HEK293 (cell line): Measurements from ENCODE around the gene ABCB10.
A peak's percentile ranks its signal among the peaks of the same experiment; 100 is the strongest.

ENCODE experiments used
- FEZF1 ChIP-seq: fragments of 450-650 bp; formaldehyde crosslinking; IDR thresholded peaks from 2 replicates; pipeline ENCODE4 v1.5.1; 2016; ENCODE audit warnings: missing biosample characterization, missing genetic modification characterization
- HOXA7 ChIP-seq: sonication (generic); formaldehyde crosslinking; IDR thresholded peaks from 2 replicates; pipeline ENCODE4 v1.8.1; 2022; ENCODE audit warnings: missing genetic modification reagents, borderline replicate concordance
- MZF1 ChIP-seq: fragments of 450-650 bp; formaldehyde crosslinking; IDR thresholded peaks from 2 replicates; pipeline ENCODE4 v1.5.1; 2017; ENCODE audit warnings: missing biosample characterization, missing genetic modification characterization, borderline replicate concordance
- PRDM1 ChIP-seq: fragments of 450-650 bp; formaldehyde crosslinking; IDR thresholded peaks from 2 replicates; pipeline ENCODE4; 2016; ENCODE audit warnings: missing biosample characterization, missing genetic modification characterization
- REPIN1 ChIP-seq: fragments of 450-650 bp; formaldehyde crosslinking; IDR thresholded peaks from 2 replicates; pipeline ENCODE4 v1.5.1; 2017; ENCODE audit warnings: missing biosample characterization, missing genetic modification characterization, low read depth
- SALL2 ChIP-seq: fragments of 450-650 bp; formaldehyde crosslinking; IDR thresholded peaks from 2 replicates; pipeline ENCODE4 v1.5.0; 2017; ENCODE audit warnings: missing biosample characterization, mild to moderate bottlenecking, missing genetic modification characterization, borderline replicate concordance
- TCF7L2 ChIP-seq: IDR thresholded peaks from 2 replicates; pipeline ENCODE4 v1.6.1; 2011; ENCODE audit warnings: low read depth, mild to moderate bottlenecking, inconsistent platforms, low read length, moderate library complexity, borderline replicate concordance
- YY2 ChIP-seq: fragments of 450-650 bp; formaldehyde crosslinking; IDR thresholded peaks from 2 replicates; pipeline ENCODE4 v1.5.1; 2016; ENCODE audit warnings: missing biosample characterization, missing genetic modification characterization
- ZBTB20 ChIP-seq: fragments of 450-650 bp; formaldehyde crosslinking; IDR thresholded peaks from 2 replicates; pipeline ENCODE4 v1.5.1; 2016; ENCODE audit warnings: missing biosample characterization, missing genetic modification characterization
- ZNF16 ChIP-seq: fragments of 450-650 bp; formaldehyde crosslinking; IDR thresholded peaks from 2 replicates; pipeline ENCODE4 v1.5.1; 2016; ENCODE audit warnings: low read depth, missing biosample characterization, missing genetic modification characterization
- ZNF37A ChIP-seq: fragments of 450-650 bp; IDR thresholded peaks from 2 replicates; pipeline ENCODE4 v1.5.1; 2018; ENCODE audit warnings: missing biosample characterization, missing genetic modification characterization
- ZNF391 ChIP-seq: fragments of 450-650 bp; formaldehyde crosslinking; IDR thresholded peaks from 2 replicates; pipeline ENCODE4 v1.5.1; 2016; ENCODE audit warnings: low read depth, missing biosample characterization, missing genetic modification characterization, borderline replicate concordance
- ZNF404 ChIP-seq: fragments of 450-650 bp; formaldehyde crosslinking; IDR thresholded peaks from 2 replicates; pipeline ENCODE4 v1.5.1; 2017; ENCODE audit warnings: missing biosample characterization, missing genetic modification characterization
- ZNF416 ChIP-seq: fragments of 450-650 bp; formaldehyde crosslinking; IDR thresholded peaks from 2 replicates; pipeline ENCODE4 v1.5.1; 2016; ENCODE audit warnings: missing biosample characterization, missing genetic modification characterization
- ZNF423 ChIP-seq: fragments of 450-650 bp; formaldehyde crosslinking; IDR thresholded peaks from 2 replicates; pipeline ENCODE4 v1.5.1; 2016; ENCODE audit warnings: missing biosample characterization, missing genetic modification characterization
- ZNF473 ChIP-seq: fragments of 450-650 bp; formaldehyde crosslinking; IDR thresholded peaks from 2 replicates; pipeline ENCODE4 v1.5.1; 2017; ENCODE audit warnings: missing biosample characterization, missing genetic modification characterization
- ZNF501 ChIP-seq: fragments of 450-650 bp; formaldehyde crosslinking; IDR thresholded peaks from 2 replicates; pipeline ENCODE4 v1.5.1; 2016; ENCODE audit warnings: missing biosample characterization, missing genetic modification characterization
- ZNF510 ChIP-seq: fragments of 450-650 bp; formaldehyde crosslinking; IDR thresholded peaks from 2 replicates; pipeline ENCODE4 v1.5.1; 2018; ENCODE audit warnings: mild to moderate bottlenecking, missing genetic modification characterization, missing biosample characterization; ENCODE audit not compliant: insufficient replicate concordance
- ZNF514 ChIP-seq: fragments of 450-650 bp; formaldehyde crosslinking; IDR thresholded peaks from 2 replicates; pipeline ENCODE4 v1.5.1; 2016; ENCODE audit warnings: missing biosample characterization, missing genetic modification characterization
- ZNF530 ChIP-seq: fragments of 450-650 bp; formaldehyde crosslinking; IDR thresholded peaks from 2 replicates; pipeline ENCODE4 v1.5.1; 2016; ENCODE audit warnings: low read depth, missing biosample characterization, missing genetic modification characterization
- ZNF544 ChIP-seq: fragments of 450-650 bp; formaldehyde crosslinking; IDR thresholded peaks from 2 replicates; pipeline ENCODE4 v1.5.0; 2017; ENCODE audit warnings: missing biosample characterization, missing genetic modification characterization
- ZNF561 ChIP-seq: fragments of 450-650 bp; IDR thresholded peaks from 2 replicates; pipeline ENCODE4 v1.5.1; 2018; ENCODE audit warnings: missing biosample characterization, missing genetic modification characterization, borderline replicate concordance
- ZNF585B ChIP-seq: fragments of 450-650 bp; formaldehyde crosslinking; IDR thresholded peaks from 2 replicates; pipeline ENCODE4 v1.5.1; 2016; ENCODE audit warnings: missing biosample characterization, missing genetic modification characterization
- ZNF626 ChIP-seq: fragments of 450-650 bp; sonication (Bioruptor Pico); formaldehyde crosslinking; IDR thresholded peaks from 2 replicates; pipeline ENCODE4 v1.5.1; 2018; ENCODE audit warnings: missing biosample characterization, missing genetic modification characterization, inconsistent platforms
- ZNF658 ChIP-seq: fragments of 450-650 bp; formaldehyde crosslinking; IDR thresholded peaks from 2 replicates; pipeline ENCODE4; 2016; ENCODE audit warnings: missing biosample characterization, missing genetic modification characterization
- ZNF76 ChIP-seq: fragments of 450-650 bp; formaldehyde crosslinking; IDR thresholded peaks from 2 replicates; pipeline ENCODE4; 2016; ENCODE audit warnings: low read depth, missing biosample characterization, missing genetic modification characterization, borderline replicate concordance
- ZNF785 ChIP-seq: fragments of 450-650 bp; formaldehyde crosslinking; IDR thresholded peaks from 2 replicates; pipeline ENCODE4 v1.5.1; 2016; ENCODE audit warnings: missing biosample characterization, missing genetic modification characterization
- ZNF837 ChIP-seq: fragments of 450-650 bp; formaldehyde crosslinking; IDR thresholded peaks from 2 replicates; pipeline ENCODE4 v1.5.1; 2016; ENCODE audit warnings: missing biosample characterization, missing genetic modification characterization
- TF ChIP-seq, protein P1 (sequence below): fragments of 450-650 bp; formaldehyde crosslinking; IDR thresholded peaks from 2 replicates; pipeline ENCODE4 v1.5.1; 2016; ENCODE audit warnings: missing biosample characterization, missing genetic modification characterization
- TF ChIP-seq, protein P2 (sequence below): fragments of 450-650 bp; formaldehyde crosslinking; IDR thresholded peaks from 2 replicates; pipeline ENCODE4 v1.5.1; 2016; ENCODE audit warnings: missing biosample characterization, missing genetic modification characterization, borderline replicate concordance
- TF ChIP-seq, protein P3 (sequence below): fragments of 450-650 bp; formaldehyde crosslinking; IDR thresholded peaks from 2 replicates; pipeline ENCODE4 v1.5.1; 2017; ENCODE audit warnings: missing biosample characterization, missing genetic modification characterization

ABCB10 gene

DNA sequence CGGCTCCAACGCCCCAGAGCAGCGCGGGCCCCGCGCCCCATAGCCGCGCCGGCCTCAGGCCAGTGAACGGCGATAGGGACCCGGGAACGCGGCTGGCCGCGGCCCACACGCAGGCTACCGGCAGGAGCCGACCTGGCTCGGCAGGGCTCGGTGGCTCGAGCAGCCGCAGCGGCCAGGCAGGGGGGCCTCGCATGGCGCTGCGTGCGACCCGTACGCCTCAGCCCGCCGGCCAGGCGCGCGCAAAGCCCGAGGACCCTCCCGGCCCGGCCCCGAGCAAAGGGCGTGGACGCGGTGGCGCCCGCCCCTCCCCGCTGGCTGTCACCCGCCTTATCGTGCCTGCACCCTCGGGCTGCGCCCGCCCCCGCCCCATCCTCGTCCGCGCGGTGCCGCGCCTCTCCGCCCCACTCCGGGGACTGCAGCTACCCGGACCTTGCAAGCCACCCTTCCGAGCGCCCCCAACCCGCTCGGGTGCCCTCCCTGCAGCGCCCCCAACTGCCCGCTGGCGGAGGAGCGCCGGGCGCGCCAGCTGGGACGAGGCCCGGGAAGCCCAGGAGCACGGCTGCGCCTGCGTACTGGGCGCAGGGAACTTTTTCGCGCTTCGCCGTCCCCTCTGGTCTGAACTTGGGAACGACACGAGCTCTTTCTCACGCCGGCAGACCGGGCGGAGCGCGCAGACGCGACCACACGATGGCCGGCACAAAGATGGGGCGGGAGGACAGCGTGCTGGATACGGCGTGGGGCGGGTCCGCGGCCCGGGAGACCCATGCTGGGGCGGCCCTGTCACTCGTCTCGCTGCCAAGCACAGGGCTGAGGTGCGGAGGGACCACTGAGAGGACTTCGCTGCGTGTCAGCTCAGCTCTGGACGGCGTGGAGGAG is at the start of gene ABCB10 (continued):
- TF ChIP-seq, protein P1, sequence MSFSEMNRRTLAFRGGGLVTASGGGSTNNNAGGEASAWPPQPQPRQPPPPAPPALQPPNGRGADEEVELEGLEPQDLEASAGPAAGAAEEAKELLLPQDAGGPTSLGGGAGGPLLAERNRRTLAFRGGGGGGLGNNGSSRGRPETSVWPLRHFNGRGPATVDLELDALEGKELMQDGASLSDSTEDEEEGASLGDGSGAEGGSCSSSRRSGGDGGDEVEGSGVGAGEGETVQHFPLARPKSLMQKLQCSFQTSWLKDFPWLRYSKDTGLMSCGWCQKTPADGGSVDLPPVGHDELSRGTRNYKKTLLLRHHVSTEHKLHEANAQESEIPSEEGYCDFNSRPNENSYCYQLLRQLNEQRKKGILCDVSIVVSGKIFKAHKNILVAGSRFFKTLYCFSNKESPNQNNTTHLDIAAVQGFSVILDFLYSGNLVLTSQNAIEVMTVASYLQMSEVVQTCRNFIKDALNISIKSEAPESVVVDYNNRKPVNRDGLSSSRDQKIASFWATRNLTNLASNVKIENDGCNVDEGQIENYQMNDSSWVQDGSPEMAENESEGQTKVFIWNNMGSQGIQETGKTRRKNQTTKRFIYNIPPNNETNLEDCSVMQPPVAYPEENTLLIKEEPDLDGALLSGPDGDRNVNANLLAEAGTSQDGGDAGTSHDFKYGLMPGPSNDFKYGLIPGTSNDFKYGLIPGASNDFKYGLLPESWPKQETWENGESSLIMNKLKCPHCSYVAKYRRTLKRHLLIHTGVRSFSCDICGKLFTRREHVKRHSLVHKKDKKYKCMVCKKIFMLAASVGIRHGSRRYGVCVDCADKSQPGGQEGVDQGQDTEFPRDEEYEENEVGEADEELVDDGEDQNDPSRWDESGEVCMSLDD (tag by site-specific recombination), result peak; percentile 98
- TF ChIP-seq PRDM1 (tag by site-specific recombination) (no peak), SALL2 (tag by site-specific recombination) (no peak), ZNF658 (no peak), FEZF1 (no peak; the same call in 1 of the 2 replicates), ZNF561 (peak; percentile 100), ZNF16 (no peak), REPIN1 (tag by site-specific recombination) (0 out of 2 replicates have a peak, but pooled peaks have one; percentile 21), YY2 (tag by site-specific recombination) (no peak), MZF1 (tag by site-specific recombination) (peak; percentile 72), ZBTB20 (tag by site-specific recombination) (peak; percentile 99), ZNF626 (no peak; the same call in 1 of the 2 replicates), ZNF37A (peak; percentile 48; the same call in 1 of the 2 replicates), ZNF585B (tag by site-specific recombination) (0 out of 2 replicates have a peak, but pooled peaks have one; percentile 9), ZNF510 (tag by site-specific recombination) (no peak), TCF7L2 (no peak), ZNF391 (tag by site-specific recombination) (peak; percentile 11; the same call in 1 of the 2 replicates), ZNF416 (no peak), ZNF785 (tag by site-specific recombination) (peak; percentile 56), ZNF76 (tag by site-specific recombination) (peak; percentile 78), ZNF530 (no peak), ZNF423 (tag by site-specific recombination) (peak; percentile 100), ZNF501 (tag by site-specific recombination) (peak; percentile 99), ZNF544 (tag by site-specific recombination) (no peak), ZNF473 (tag by site-specific recombination) (no peak), HOXA7 (no peak), ZNF404 (tag by site-specific recombination) (no peak), ZNF514 (tag by site-specific recombination) (no peak), ZNF837 (no peak)
- TF ChIP-seq, protein P2, sequence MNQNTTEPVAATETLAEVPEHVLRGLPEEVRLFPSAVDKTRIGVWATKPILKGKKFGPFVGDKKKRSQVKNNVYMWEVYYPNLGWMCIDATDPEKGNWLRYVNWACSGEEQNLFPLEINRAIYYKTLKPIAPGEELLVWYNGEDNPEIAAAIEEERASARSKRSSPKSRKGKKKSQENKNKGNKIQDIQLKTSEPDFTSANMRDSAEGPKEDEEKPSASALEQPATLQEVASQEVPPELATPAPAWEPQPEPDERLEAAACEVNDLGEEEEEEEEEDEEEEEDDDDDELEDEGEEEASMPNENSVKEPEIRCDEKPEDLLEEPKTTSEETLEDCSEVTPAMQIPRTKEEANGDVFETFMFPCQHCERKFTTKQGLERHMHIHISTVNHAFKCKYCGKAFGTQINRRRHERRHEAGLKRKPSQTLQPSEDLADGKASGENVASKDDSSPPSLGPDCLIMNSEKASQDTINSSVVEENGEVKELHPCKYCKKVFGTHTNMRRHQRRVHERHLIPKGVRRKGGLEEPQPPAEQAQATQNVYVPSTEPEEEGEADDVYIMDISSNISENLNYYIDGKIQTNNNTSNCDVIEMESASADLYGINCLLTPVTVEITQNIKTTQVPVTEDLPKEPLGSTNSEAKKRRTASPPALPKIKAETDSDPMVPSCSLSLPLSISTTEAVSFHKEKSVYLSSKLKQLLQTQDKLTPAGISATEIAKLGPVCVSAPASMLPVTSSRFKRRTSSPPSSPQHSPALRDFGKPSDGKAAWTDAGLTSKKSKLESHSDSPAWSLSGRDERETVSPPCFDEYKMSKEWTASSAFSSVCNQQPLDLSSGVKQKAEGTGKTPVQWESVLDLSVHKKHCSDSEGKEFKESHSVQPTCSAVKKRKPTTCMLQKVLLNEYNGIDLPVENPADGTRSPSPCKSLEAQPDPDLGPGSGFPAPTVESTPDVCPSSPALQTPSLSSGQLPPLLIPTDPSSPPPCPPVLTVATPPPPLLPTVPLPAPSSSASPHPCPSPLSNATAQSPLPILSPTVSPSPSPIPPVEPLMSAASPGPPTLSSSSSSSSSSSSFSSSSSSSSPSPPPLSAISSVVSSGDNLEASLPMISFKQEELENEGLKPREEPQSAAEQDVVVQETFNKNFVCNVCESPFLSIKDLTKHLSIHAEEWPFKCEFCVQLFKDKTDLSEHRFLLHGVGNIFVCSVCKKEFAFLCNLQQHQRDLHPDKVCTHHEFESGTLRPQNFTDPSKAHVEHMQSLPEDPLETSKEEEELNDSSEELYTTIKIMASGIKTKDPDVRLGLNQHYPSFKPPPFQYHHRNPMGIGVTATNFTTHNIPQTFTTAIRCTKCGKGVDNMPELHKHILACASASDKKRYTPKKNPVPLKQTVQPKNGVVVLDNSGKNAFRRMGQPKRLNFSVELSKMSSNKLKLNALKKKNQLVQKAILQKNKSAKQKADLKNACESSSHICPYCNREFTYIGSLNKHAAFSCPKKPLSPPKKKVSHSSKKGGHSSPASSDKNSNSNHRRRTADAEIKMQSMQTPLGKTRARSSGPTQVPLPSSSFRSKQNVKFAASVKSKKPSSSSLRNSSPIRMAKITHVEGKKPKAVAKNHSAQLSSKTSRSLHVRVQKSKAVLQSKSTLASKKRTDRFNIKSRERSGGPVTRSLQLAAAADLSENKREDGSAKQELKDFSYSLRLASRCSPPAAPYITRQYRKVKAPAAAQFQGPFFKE, result no peak
- TF ChIP-seq, protein P3, sequence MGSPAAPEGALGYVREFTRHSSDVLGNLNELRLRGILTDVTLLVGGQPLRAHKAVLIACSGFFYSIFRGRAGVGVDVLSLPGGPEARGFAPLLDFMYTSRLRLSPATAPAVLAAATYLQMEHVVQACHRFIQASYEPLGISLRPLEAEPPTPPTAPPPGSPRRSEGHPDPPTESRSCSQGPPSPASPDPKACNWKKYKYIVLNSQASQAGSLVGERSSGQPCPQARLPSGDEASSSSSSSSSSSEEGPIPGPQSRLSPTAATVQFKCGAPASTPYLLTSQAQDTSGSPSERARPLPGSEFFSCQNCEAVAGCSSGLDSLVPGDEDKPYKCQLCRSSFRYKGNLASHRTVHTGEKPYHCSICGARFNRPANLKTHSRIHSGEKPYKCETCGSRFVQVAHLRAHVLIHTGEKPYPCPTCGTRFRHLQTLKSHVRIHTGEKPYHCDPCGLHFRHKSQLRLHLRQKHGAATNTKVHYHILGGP, result no peak
